ENCODE data around the gene PPFIBP2.
"Not testable (repeated sequence)": the region's sequence is repeated elsewhere in the genome, so short reads cannot be mapped to it uniquely, and the experiment has no call there.

PPFIBP2 gene

GRCh38 chr11:7635137-7635536 lies 121.3 kb downstream of the PPFIBP2 start:
- no peak for DNase-seq (ENCODE audit: low read depth, low spot score)

GRCh38 chr11:7635708-7636107 lies 121.9 kb downstream of the PPFIBP2 start:
- DNase-seq (ENCODE audit: low read depth, low spot score): no peak

GRCh38 chr11:7636350-7636749 lies 122.6 kb downstream of the PPFIBP2 start:
- no peak for DNase-seq (ENCODE audit: low read depth, low spot score)

- no peak for DNase-seq (ENCODE audit: low read depth, low spot score)
These were observed 123.8 kb downstream of the PPFIBP2 start for GRCh38 chr11:7637447-7638157.

- no peak for DNase-seq (ENCODE audit: low read depth, low spot score)
These were observed 125.2 kb downstream of the PPFIBP2 start for GRCh38 chr11:7638710-7639642.

- DNase-seq (ENCODE audit: low read depth, low spot score): peak; percentile 18
These were observed 125.8 kb downstream of the PPFIBP2 start for GRCh38 chr11:7639643-7640025.

GRCh38 chr11:7640816-7641215 lies 127.0 kb downstream of the PPFIBP2 start:
- no peak for DNase-seq (ENCODE audit: low read depth, low spot score)

- no peak for DNase-seq (ENCODE audit: low read depth, low spot score)
These were observed 128.9 kb downstream of the PPFIBP2 start for GRCh38 chr11:7642747-7643146.

GRCh38 chr11:7643314-7643713 lies 129.5 kb downstream of the PPFIBP2 start:
- DNase-seq (ENCODE audit: low read depth, low spot score): no peak

GRCh38 chr11:7645206-7645605 lies 131.4 kb downstream of the PPFIBP2 start:
- DNase-seq (ENCODE audit: low read depth, low spot score): no peak

- DNase-seq (ENCODE audit: low read depth, low spot score): no peak
These were observed 133.1 kb downstream of the PPFIBP2 start for GRCh38 chr11:7646866-7647265.

GRCh38 chr11:7648264-7648663 lies 134.5 kb downstream of the PPFIBP2 start:
- no peak for DNase-seq (ENCODE audit: low read depth, low spot score)

GRCh38 chr11:7651140-7651551 lies 137.3 kb downstream of the PPFIBP2 start:
- no peak for DNase-seq (ENCODE audit: low read depth, low spot score)

GRCh38 chr11:7651700-7652099 lies 137.9 kb downstream of the PPFIBP2 start:
- no peak for DNase-seq (ENCODE audit: low read depth, low spot score)

GRCh38 chr11:7654195-7654705 lies 140.5 kb downstream of the PPFIBP2 start:
- no peak for DNase-seq (ENCODE audit: low read depth, low spot score)

GRCh38 chr11:7655253-7656217 lies 141.7 kb downstream of the PPFIBP2 start:
- no peak for DNase-seq (ENCODE audit: low read depth, low spot score)

- DNase-seq (ENCODE audit: low read depth, low spot score): no peak
These were observed 142.9 kb downstream of the PPFIBP2 start for GRCh38 chr11:7656704-7657103.

- peak; percentile 80 for DNase-seq (ENCODE audit: low read depth, low spot score)
These were observed 143.7 kb downstream of the PPFIBP2 start for GRCh38 chr11:7657306-7658025.

- DNase-seq (ENCODE audit: low read depth, low spot score): not testable (repeated sequence)
These were observed 149.7 kb downstream of the PPFIBP2 start for GRCh38 chr11:7663531-7663930.

- no peak for DNase-seq (ENCODE audit: low read depth, low spot score)
These were observed 151.1 kb downstream of the PPFIBP2 start for GRCh38 chr11:7664867-7665266.
